Stimulated activated CD8-positive, alpha-beta memory T cell treated with anti-CD3 and anti-CD28 coated beads, Interleukin-4, amount 100 ng/mL, for 48 hours (primary cell): ENCODE measurements around the gene GFY.
A peak's percentile ranks its signal among the peaks of the same experiment; 100 is the strongest.
"Not testable (repeated sequence)": the region's sequence is repeated elsewhere in the genome, so short reads cannot be mapped to it uniquely, and the experiment has no call there.

ENCODE experiments used
- DNase-seq: peaks from one replicate; pipeline ENCODE4 v3.0.0-alpha.2; 2020

GFY gene

GRCh38 chr19:49472936-49473335 lies 47.7 kb downstream of the GFY start:
- DNase-seq = peak; percentile 40

DNA sequence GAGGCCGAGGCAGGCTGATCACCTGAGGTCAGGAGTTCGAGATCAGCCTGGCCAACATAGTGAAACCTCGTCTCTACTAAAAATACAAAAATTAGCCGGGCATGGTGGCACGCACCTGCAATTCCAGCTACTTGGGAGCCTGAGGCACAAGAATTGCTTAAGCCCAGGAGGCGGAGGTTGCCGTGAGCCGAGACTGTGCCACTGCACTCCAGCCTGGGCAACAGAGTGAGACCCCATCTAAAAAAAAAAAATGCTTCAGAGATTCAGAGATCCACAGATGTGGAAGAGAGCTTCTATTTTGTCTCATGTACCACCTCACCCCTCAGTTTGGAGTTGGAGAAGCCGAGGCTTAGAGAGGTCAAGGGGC lies 48.3 kb downstream of the GFY start:
- DNase-seq = not testable (repeated sequence)

- DNase-seq = peak; percentile 92
Measured at GRCh38 chr19:49473868-49474541, 48.8 kb downstream of the GFY start, which contains the start of gene FLT3LG. TSS of gene FLT3LG (plus strand) at chr19:49474215. CDS start at chr19:49474640, 425 bp downstream.

- no peak for DNase-seq
Measured at GRCh38 chr19:49474542-49474924, 49.3 kb downstream of the GFY start.

DNA sequence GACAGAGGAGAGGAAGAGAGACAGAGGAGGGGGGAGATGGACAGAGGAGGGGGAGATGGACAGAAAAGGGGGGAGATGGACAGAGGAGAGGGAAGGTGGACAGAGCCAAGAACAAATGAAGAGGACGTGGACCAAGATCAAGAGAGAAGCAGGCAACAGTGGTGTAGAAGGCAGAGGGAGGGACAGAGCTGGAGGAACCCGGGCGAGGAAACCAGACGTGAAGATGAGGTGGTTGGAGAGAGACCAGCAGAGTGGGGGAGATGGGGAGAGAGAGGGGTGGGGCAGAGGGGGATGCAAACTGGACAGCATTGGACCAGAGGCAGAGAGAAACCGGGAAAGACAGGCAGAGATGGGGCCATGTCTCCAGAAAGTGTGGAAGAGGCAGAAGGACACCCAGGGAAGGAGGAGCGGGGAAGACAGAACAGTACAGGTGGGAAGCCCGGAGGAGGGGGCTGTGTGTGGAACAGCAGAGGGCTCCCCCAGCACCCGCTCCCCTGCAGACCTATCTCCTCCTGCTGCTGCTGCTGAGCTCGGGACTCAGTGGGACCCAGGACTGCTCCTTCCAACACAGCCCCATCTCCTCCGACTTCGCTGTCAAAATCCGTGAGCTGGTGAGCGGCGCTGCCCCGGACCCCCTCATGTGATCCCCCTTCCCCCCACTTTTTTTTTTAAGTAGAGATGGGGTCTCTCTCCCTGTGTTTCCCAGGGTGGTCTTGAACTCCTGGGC lies 50.2 kb downstream of the GFY start:
- DNase-seq = peak; percentile 45

- peak; percentile 89 for DNase-seq
Measured at GRCh38 chr19:49475995-49476880, 51.0 kb downstream of the GFY start.
